Left renal pelvis (tissue), 4 donors: Measurements from ENCODE around the gene UTP14C. TPM values are rescaled to one million over a fixed set of nuclear protein-coding genes. Genes with fewer than 3 reads are reported as not detected.
"Not testable (repeated sequence)": the region's sequence is repeated elsewhere in the genome, so short reads cannot be mapped to it uniquely, and the experiment has no call there.

ENCODE experiments used
- DNase-seq, 4 donors: peaks; one replicate each; pipeline ENCODE4 v3.0.0-alpha.2; 2013; ENCODE audit warnings: low read depth in 4 of 4, low spot score in 3 of 4
- polyA plus RNA-seq, 4 donors: library from polyadenylated mRNA; unstranded; fragments of 120-200 nt; gene quantifications; one replicate each; pipeline ENCODE4 v1.2.1, GENCODE V29; 2013; ENCODE audit not compliant: insufficient read length in 4 of 4

Gene UTP14C
- polyA plus RNA-seq, 4 donors, result 31.1 to 36.2 (median 33.6) TPM

DNA sequence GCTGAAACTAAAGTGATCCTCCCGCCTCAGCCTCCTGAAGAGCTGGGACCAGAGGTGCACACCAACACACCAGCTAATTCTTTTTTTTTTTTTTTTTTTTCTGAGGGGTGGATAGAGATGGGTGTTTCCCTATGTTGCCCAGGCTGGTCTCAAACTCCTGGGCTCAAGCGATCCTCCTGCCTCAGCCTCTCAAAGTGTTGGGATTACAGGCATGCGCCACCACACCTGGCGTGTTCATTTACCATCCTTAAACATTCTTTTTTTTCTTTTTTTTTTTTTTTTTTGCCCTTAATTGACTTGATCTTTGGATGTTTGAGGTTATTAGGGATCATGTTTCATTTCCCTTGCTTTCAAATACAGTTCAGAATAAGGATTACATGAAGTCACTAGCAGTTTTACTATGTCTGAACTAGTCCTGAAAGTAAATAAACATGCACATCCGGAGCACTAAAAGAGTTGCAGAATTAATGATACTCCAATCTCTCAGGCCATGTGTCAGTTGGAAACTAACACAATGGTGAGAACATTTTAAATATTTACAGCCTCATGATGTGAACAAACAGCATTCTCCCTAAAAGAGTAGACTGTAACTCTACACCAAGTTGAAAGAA is 10.2 kb downstream of the UTP14C start:
- DNase-seq, result no peak

DNA sequence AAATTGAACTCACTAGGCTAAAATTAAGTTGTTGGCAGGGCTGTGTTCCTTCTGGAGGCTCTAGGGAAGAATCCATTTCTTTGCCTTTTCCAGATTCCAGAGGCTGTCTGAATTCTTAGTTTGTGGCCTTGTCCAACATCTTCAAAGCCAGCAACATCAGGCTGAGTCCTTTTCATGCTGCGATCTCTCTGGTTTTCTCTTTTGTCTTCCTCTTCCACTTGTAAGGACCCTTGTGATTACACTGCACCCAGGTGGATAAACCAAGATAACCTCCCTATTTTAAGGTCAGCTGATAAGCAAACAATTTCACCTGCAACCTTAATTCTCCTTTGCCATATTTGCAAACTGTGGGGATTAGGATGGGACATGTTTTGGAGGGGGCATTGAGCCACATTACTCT is 11.5 kb downstream of the UTP14C start:
- DNase-seq, result no peak

DNA sequence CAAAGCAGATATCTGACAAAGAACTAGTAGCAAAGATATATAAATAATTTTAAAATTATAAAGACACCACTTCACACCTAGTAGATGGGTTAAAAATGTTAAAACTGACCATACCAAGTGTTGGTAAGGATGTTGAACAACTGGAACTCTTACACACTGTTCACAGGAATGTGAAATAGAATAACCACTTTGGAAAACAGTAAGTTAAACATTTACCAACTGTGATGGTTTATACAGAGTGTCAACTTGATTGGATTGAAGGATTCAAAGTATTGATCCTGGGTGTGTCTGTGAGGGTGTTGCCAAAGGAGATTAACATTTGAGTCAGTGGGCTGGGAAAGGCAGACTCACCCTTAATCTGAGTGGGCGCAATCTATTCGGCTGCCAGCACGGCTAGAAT is 19.2 kb downstream of the UTP14C start:
- no peak for DNase-seq

DNA sequence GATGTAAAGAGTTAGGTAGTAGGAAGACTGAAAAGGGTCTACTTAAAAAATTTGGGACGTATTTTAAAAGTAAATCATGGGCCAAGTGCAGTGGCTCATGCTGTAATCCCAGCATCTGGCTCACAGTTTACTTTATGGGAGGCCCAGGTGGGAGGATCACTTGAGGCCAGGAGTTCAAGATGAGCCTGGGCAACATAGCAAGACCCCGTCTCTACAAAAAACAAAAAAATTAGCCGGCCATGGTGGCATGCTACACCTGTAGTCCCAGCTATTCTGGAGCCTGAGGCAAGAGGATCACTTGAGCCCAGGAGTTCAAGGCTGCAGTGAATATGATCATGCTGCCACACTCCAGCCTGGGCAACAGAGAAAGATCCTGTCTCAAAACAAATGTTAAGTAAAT is 23.0 kb downstream of the UTP14C start:
- no peak for DNase-seq

DNA sequence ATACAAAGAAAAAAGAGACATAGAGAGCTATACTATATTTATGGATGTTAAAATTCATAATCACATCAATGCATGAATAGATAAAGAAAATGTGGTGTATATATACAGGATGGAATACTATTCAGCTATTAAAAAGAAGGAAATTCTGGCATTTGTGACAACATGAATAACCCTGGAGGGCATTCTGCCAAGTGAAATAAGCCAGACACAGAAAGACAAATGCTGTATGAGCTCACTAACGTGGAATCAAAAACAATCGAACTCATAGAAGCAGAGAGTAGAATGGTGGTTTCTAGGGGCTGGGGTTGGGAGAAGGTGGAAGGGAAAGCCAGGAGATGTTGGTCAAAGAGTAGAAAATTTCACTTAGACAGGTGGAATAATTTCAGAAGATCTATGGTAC is 24.0 kb downstream of the UTP14C start:
- no peak for DNase-seq

DNA sequence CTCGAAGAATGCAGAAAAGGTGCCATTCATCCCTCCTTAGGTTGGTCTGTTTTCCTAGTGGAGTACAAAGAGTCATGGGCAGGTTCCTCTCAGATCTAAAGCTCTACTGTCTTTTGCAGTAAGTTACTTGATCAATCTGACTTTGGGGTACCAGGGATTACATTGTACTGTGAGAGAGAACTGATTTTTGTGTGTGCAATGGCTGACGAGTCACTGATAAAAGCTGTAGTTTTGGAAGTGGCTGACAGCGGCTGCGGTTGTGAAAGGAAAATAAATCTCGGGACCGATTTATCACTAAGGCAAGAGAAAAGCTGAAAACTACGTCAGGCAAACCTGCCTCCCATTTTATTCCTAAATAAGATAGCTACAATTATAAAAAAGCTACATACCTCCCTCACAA is 26.9 kb downstream of the UTP14C start:
- DNase-seq, result no peak

DNA sequence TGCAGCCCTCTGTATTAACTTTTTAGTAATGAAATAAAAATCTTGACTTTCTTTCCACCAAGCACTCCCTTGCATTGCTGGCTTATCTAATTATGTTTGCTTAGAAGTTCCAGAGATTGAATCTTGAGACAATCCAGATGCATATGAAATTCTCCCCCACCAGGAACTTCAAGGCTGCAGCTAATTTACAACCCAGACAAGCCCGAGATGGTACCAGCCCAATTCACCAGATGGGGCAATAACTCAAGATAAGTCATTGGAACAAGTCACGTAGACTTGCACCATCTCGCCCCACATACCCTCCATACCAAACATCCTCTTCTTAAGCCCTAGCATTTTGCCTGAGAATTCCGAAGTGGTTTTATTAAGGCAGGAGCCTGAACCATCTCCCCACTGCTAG is 29.0 kb downstream of the UTP14C start:
- DNase-seq, result no peak

DNA sequence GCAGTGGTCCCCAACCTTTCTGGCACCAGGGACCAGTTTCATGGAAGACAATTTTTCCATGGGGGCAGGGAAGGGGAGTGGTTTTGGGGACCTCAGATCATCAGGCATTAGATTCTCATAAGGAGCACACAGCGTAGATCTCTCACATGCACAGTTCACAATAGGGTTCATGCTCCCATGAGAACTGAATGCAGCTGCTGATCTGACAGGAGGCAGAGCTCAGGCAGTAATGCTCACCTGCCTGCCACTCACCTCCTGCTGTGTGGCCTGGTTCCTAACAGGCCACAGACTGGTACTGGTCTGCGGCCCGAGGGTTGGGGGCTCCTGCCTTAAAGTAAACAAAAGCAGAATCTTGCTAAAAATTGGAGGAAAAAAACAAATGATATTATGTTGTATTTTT is 36.6 kb downstream of the UTP14C start:
- not testable (repeated sequence) for DNase-seq

DNA sequence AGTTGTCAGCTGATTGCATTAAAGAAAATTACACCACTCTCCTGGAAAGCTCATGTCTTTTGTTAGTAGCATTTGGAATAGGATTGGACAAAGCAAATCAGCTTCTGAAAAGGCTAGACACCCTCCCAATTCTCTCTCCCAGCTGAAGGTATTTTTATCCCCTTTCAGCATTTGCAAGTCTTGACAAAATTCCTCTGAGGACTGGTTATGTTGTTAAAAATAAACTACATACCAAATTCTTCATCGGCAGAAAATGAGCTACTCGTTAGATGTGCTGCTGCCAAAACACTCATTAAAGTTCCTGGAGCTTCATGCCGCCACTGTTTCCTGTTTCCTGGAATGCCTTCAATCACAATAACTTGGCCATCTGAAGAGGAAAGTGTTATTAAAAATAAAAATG is 37.1 kb downstream of the UTP14C start:
- DNase-seq, result no peak

DNA sequence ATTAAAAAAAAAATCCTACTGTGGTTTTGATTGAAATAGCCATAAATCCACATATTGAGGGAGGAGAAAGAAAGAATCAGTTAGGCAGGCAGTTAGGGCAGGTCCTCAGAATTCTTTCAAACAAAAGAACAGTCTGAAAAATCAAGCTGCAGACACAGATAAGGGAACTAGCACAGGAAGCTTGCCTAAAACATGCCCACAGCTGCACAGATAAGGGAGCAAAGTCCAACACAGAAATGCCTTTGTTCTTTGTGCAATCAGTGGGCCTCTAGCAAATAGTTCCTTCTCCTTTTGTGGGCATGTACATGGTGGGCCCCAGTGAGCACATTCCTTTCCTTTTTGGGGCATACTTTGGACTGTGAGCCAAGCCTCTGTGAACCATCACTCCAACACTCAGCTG is 42.7 kb downstream of the UTP14C start:
- DNase-seq, result no peak

DNA sequence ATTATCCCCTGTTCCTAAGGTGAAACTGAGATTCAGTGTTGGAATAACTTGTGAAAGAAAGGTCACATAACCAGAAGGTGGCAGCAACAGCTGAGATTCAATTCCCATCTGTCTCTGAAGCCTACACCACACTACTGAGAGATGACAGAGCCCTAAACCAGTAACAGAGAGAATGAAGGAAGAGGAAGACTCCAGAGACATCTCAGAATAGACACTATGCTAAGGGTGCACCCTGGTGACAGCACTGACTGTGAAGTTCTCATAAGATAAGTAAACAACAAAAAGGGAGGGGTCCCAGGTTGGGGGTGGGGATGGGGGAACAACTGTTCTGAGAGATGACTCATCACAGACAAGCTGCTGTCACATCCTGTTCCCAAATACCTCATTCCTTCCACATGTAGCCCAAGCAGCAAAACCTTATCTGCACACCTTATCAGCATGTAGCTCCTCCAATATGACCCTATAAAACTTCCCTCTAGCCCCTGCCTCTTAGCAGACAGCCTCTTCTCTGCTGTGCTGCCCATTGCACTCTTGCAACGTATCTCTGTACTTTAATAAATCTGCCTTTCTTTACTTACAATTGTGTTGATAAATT is 46.5 kb downstream of the UTP14C start:
- no peak for DNase-seq

Other genes starting within 250 kb of the UTP14C start
- gene DHRS12, start 220.5 kb upstream of the UTP14C start, polyA plus RNA-seq, result 10 to 100 TPM; 15.4 to 23.1 (median 20.2) TPM
- gene TMEM272, start 179.5 kb upstream of the UTP14C start, polyA plus RNA-seq, result under 1 TPM; 0.14 to 0.66 (median 0.35) TPM
- gene CCDC70, start 162.7 kb upstream of the UTP14C start, polyA plus RNA-seq, result not detected
- gene ATP7B, start 13.2 kb upstream of the UTP14C start, polyA plus RNA-seq, result 10 to 100 TPM in 3 of 4 donors, 1 to 10 TPM in 1; 6.6 to 20.5 (median 17.8) TPM
- gene ALG11, start 12.3 kb upstream of the UTP14C start, polyA plus RNA-seq, result 10 to 100 TPM; 29.7 to 36.8 (median 32.7) TPM
- 1 to 10 TPM; 1.3 to 5.7 (median 3.4) TPM for gene NEK5, start 104.4 kb downstream of the UTP14C start, polyA plus RNA-seq
- 10 to 100 TPM; 21.8 to 35.7 (median 29.0) TPM for gene NEK3, start 134.9 kb downstream of the UTP14C start, polyA plus RNA-seq